PFSK-1 (cell line): ENCODE data around the gene TIGAR.
A peak's percentile ranks its signal among the peaks of the same experiment; 100 is the strongest.

Experiments used
- FOXP2 ChIP-seq: optimal IDR thresholded peaks from 2 replicates; pipeline ENCODE3; 2011; ENCODE audit warnings: borderline replicate concordance, control low read depth, inconsistent platforms; ENCODE audit not compliant: insufficient read depth; ENCODE audit errors: extremely low read length, extremely low read depth
- POLR2AphosphoS5 ChIP-seq: IDR thresholded peaks from 2 replicates; pipeline ENCODE4 v1.6.1; 2012; ENCODE audit warnings: low read depth, mild to moderate bottlenecking, control low read depth, low read length, moderate library complexity
- SIN3A ChIP-seq: IDR thresholded peaks from 2 replicates; pipeline ENCODE4 v1.6.1; 2012; ENCODE audit warnings: mild to moderate bottlenecking, low read length, moderate library complexity, borderline replicate concordance; ENCODE audit not compliant: insufficient read depth
- TAF1 ChIP-seq: IDR thresholded peaks from 2 replicates; pipeline ENCODE4 v1.6.1; 2012; ENCODE audit warnings: low read length, control low read depth, borderline replicate concordance; ENCODE audit not compliant: insufficient read depth
- TF ChIP-seq, protein P1 (sequence below), 2 experiments: IDR thresholded peaks; 2 replicates each; pipeline versions ENCODE4 v1.6.1 to v1.8.0; 2011 to 2012; ENCODE audit warnings: low read depth in 2 of 2, low read length in 2 of 2, control low read depth in 1 of 2, inconsistent platforms in 1 of 2, mild to moderate bottlenecking in 1 of 2, moderate library complexity in 1 of 2; ENCODE audit not compliant: insufficient read depth in 1 of 2

The TIGAR gene

DNA sequence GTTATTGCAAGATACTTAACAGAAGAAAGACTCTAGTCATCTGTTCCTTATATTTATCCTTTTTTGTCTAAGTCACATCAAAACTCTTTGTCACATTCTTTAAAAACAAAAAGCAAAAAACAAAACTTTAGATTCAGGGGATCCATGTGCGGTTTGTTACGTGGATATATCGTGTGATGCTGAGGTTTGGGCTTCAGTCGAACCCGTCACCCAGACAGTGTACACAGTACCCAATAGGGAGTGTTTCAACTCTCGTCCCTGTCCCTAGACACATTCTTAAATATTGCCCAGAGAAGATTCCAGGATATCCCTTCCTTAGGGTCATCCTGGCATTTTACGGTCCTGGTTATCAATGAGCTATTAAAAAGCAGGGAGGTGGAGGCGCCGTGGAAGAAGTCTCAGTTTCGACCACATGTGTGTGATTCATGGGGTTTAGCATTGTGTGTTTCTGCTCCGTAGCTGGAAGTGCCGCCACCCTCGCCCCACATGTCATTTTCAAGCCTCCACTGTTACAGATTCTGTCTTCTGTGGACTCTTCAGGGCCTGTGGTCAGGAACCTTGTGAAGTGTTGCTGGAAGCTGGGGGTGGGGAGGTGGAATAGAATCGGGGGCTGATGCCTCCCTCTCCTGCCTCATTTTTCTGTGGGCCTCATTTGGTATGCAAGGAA is 27.6 kb upstream of the TIGAR start:
- TF ChIP-seq POLR2AphosphoS5 (no peak; the same call in 1 of the 2 replicates), FOXP2 (no peak), SIN3A (no peak), TAF1 (no peak)
- TF ChIP-seq, protein P1, sequence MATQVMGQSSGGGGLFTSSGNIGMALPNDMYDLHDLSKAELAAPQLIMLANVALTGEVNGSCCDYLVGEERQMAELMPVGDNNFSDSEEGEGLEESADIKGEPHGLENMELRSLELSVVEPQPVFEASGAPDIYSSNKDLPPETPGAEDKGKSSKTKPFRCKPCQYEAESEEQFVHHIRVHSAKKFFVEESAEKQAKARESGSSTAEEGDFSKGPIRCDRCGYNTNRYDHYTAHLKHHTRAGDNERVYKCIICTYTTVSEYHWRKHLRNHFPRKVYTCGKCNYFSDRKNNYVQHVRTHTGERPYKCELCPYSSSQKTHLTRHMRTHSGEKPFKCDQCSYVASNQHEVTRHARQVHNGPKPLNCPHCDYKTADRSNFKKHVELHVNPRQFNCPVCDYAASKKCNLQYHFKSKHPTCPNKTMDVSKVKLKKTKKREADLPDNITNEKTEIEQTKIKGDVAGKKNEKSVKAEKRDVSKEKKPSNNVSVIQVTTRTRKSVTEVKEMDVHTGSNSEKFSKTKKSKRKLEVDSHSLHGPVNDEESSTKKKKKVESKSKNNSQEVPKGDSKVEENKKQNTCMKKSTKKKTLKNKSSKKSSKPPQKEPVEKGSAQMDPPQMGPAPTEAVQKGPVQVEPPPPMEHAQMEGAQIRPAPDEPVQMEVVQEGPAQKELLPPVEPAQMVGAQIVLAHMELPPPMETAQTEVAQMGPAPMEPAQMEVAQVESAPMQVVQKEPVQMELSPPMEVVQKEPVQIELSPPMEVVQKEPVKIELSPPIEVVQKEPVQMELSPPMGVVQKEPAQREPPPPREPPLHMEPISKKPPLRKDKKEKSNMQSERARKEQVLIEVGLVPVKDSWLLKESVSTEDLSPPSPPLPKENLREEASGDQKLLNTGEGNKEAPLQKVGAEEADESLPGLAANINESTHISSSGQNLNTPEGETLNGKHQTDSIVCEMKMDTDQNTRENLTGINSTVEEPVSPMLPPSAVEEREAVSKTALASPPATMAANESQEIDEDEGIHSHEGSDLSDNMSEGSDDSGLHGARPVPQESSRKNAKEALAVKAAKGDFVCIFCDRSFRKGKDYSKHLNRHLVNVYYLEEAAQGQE (IDR thresholded peaks at IDR 0.05; ENCODE audit: insufficient read depth in 1 of 2, low read depth in 2 of 2, low read length in 2 of 2): no peak

DNA sequence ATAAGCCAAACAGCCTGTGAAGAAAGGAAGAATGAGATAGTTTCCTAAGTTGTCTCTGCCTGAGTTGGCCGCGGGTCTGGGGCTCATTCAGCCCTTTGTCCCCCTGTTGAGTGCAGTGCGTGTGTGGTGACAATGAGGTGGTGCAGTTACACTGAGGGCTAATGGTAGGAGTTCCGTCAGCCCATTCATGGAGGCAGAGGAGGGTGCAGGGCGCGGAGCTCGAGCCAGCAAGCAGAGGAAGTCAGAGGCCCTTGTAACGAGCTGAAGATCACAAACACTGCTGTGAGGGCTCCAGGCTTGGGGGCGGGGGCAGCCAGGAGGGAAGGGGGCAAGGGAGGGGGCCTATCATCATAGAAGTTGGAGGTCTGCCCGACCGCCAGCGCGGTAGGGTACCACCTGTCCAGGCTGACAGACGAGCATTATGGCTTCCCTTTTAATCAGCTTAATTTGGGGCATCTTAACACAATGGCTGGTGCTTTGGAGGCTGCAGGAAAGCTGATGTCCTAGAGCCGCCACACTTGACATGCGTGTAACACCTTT is 27.0 kb upstream of the TIGAR start:
- TF ChIP-seq FOXP2 (no peak), POLR2AphosphoS5 (peak; percentile 51; the same call in 1 of the 2 replicates)

DNA sequence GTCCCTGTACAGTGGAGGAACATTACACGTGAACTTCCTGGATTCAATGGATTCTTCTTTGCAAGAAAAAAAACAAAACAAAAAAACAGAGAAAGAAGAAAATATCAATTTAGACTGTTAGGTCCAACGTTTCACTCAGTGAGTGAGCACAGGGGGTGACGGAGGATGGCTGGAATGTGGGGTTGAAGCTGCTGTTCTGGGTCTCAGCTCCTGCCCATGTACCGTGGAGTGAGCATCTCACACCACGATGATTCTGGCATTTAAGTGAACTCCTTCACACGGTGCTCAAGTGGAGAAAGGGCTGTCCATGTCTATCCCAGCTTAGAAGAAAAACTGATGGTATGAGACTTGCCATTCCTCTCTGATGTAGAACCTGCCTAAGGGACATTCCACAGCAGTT is 24.3 kb upstream of the TIGAR start:
- TF ChIP-seq TAF1: no peak
- TF ChIP-seq FOXP2: no peak
- TF ChIP-seq POLR2AphosphoS5: no peak
- TF ChIP-seq, protein P1 (IDR thresholded peaks at IDR 0.05; ENCODE audit: insufficient read depth in 1 of 2, low read depth in 2 of 2, low read length in 2 of 2): no peak
- no peak for TF ChIP-seq SIN3A

DNA sequence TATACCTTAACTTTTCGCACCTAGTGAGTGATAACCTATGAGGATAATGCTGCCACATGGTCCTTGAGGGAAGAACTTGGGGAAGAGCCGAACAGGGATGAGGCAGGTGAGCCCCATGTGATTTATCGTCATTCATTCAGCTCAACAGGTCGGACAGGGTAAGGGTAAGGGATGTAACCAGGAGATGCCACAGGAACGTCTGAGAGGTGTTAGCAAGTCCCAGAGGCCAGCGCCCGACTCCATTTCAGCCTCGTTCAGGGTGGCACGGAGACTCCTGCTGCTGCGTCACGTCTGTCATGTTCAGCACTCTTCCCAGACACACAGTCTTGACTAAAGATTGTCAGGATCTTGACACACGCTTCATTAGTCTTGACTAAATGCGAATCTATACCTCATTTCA is 23.4 kb upstream of the TIGAR start:
- TF ChIP-seq, protein P1 (IDR thresholded peaks at IDR 0.05; ENCODE audit: insufficient read depth in 1 of 2, low read depth in 2 of 2, low read length in 2 of 2): no peak
- TF ChIP-seq POLR2AphosphoS5: 0 out of 2 replicates have a peak, but pooled peaks have one; percentile 14

DNA sequence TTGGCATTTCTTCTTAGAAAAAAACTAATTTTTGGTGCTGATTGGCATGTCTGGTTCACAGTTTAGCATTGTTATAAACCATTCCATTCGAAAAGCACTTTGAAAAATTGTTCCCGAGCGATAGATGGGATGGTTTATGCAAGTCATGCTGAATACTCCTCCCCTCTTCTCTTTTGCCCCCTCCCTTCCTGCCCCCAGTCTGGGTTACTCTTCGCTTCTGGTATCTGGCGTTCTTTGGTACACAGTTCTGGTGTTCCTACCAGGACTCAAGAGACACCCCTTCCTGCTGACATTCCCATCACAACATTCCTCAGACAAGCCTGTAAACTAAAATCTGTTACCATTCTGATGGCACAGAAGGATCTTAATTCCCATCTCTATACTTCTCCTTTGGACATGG is 20.1 kb upstream of the TIGAR start:
- TF ChIP-seq, protein P1 (IDR thresholded peaks at IDR 0.05; ENCODE audit: insufficient read depth in 1 of 2, low read depth in 2 of 2, low read length in 2 of 2): no peak
- TF ChIP-seq POLR2AphosphoS5 (no peak), TAF1 (no peak), SIN3A (no peak), FOXP2 (no peak)
